Measurements from ENCODE around the gene SHISAL2A. TPM values are rescaled to one million over a fixed set of nuclear protein-coding genes. Genes with fewer than 3 reads are reported as not detected.

Gene SHISAL2A
- polyA plus RNA-seq, 6 donors from 2014 or later: 7.4 to 19.6 (median 15.7) TPM

- Mint-ChIP-seq H3K27me3 (no peaks in the 10 kb centered on the region), H3K9me3 (no peaks in the 10 kb centered on the region), H3K36me3 (peaks cover 0 to 6% of the 10 kb centered on the region in 2 donors), H3K4me1 (peaks cover 50 to 75% (median 60%) of the 10 kb centered on the region in 3 donors), H3K27ac (peak overlapping the region in 3 of 6 donors; percentile 71 to 86 (median 76)), H3K4me3 (peak overlapping the region in 5 of 8 donors; percentile 3 to 72 (median 53))
- ATAC-seq (ENCODE audit: low read depth in 2 of 2) (no peak), DNase-seq (no peak)
These were observed 3.7 kb upstream of the SHISAL2A start for GRCh38 chr1:52629325-52629643.

- H3K9me3 Mint-ChIP-seq: no peaks in the 10 kb centered on the region
- H3K4me1 Mint-ChIP-seq: peaks cover 53 to 79% (median 63%) of the 10 kb centered on the region in 3 donors
- H3K4me3 Mint-ChIP-seq: peak overlapping the region in 3 of 8 donors; percentile 33 to 72 (median 49)
- peaks cover 0 to 6% of the 10 kb centered on the region in 2 donors for H3K36me3 Mint-ChIP-seq
- no peaks in the 10 kb centered on the region for H3K27me3 Mint-ChIP-seq
- DNase-seq (no peak), ATAC-seq (ENCODE audit: low read depth in 2 of 2) (no peak)
- H3K27ac Mint-ChIP-seq: peak overlapping the region in 2 of 6 donors; percentile 19 to 71
These were observed 3.3 kb upstream of the SHISAL2A start for GRCh38 chr1:52629667-52630066.

- H3K4me3 Mint-ChIP-seq: peak overlapping the region; percentile 88 to 99 (median 92)
- H3K27me3 Mint-ChIP-seq: no peaks in the 10 kb centered on the region
- ATAC-seq (ENCODE audit: low read depth in 2 of 2): no peak
- H3K9me3 Mint-ChIP-seq: no peaks in the 10 kb centered on the region
- H3K27ac Mint-ChIP-seq: peak overlapping the region; percentile 94 to 99 (median 98)
- H3K36me3 Mint-ChIP-seq: peaks cover 0 to 6% of the 10 kb centered on the region in 2 donors
- DNase-seq: peak; percentile 24
- H3K4me1 Mint-ChIP-seq: peaks cover 64 to 83% (median 66%) of the 10 kb centered on the region in 3 donors
These were observed 1.1 kb upstream of the SHISAL2A start for GRCh38 chr1:52631759-52632331.

- no peaks in the 10 kb centered on the region for H3K27me3 Mint-ChIP-seq
- H3K9me3 Mint-ChIP-seq: no peaks in the 10 kb centered on the region
- peaks cover 63 to 82% (median 70%) of the 10 kb centered on the region in 3 donors for H3K4me1 Mint-ChIP-seq
- peak overlapping the region; percentile 96 to 99 (median 98) for H3K27ac Mint-ChIP-seq
- peak overlapping the region; percentile 88 to 100 (median 95) for H3K4me3 Mint-ChIP-seq
- peak; percentile 3 to 4 for ATAC-seq (ENCODE audit: low read depth in 2 of 2)
- peak; percentile 57 for DNase-seq
- H3K36me3 Mint-ChIP-seq: peaks cover 0 to 9% of the 10 kb centered on the region in 2 donors
These were observed 355 bp downstream of the SHISAL2A start for GRCh38 chr1:52633291-52633754.

GRCh38 chr1:52634111-52634510 lies 1.1 kb downstream of the SHISAL2A start:
- no peak for ATAC-seq (ENCODE audit: low read depth in 2 of 2)
- peak overlapping the region; percentile 88 to 100 (median 95) for H3K4me3 Mint-ChIP-seq
- peaks cover 60 to 86% (median 71%) of the 10 kb centered on the region in 3 donors for H3K4me1 Mint-ChIP-seq
- no peaks in the 10 kb centered on the region for H3K9me3 Mint-ChIP-seq
- H3K36me3 Mint-ChIP-seq: peaks cover 0 to 13% of the 10 kb centered on the region in 2 donors
- DNase-seq: peak; percentile 18
- H3K27ac Mint-ChIP-seq: peak overlapping the region; percentile 96 to 99 (median 98)
- no peaks in the 10 kb centered on the region for H3K27me3 Mint-ChIP-seq

- DNase-seq: no peak
- Mint-ChIP-seq H3K27ac (peak overlapping the region; percentile 81 to 99 (median 98)), H3K9me3 (no peaks in the 10 kb centered on the region), H3K4me3 (peak overlapping the region; percentile 63 to 100 (median 92)), H3K4me1 (peaks cover 59 to 86% (median 68%) of the 10 kb centered on the region in 3 donors), H3K27me3 (no peaks in the 10 kb centered on the region), H3K36me3 (peaks cover 0 to 13% of the 10 kb centered on the region in 2 donors)
- no peak for ATAC-seq (ENCODE audit: low read depth in 2 of 2)
These were observed 2.5 kb downstream of the SHISAL2A start for GRCh38 chr1:52635321-52636089.

- ATAC-seq (ENCODE audit: low read depth in 2 of 2) (peak; percentile 69 to 73), DNase-seq (peak; percentile 93)
- Mint-ChIP-seq H3K4me1 (peaks cover 62 to 87% (median 72%) of the 10 kb centered on the region in 3 donors), H3K36me3 (peaks cover 6 to 22% of the 10 kb centered on the region in 2 donors), H3K27ac (peak overlapping the region; percentile 99 to 100 (median 100)), H3K4me3 (peak overlapping the region; percentile 69 to 97 (median 94)), H3K27me3 (no peaks in the 10 kb centered on the region), H3K9me3 (peaks cover 0 to 5% (median 0%) of the 10 kb centered on the region in 7 donors)
These were observed 4.0 kb downstream of the SHISAL2A start for GRCh38 chr1:52636721-52637695.

GRCh38 chr1:52637946-52638345 lies 5.0 kb downstream of the SHISAL2A start:
- Mint-ChIP-seq H3K9me3 (peaks cover 0 to 5% (median 0%) of the 10 kb centered on the region in 7 donors), H3K36me3 (peaks cover 10 to 27% of the 10 kb centered on the region in 2 donors), H3K4me3 (peak overlapping the region; percentile 69 to 96 (median 90)), H3K27ac (peak overlapping the region; percentile 99 to 100 (median 100)), H3K4me1 (peaks cover 65 to 89% (median 73%) of the 10 kb centered on the region in 3 donors), H3K27me3 (no peaks in the 10 kb centered on the region)
- no peak for DNase-seq
- no peak for ATAC-seq (ENCODE audit: low read depth in 2 of 2)

- no peak for DNase-seq
- H3K9me3 Mint-ChIP-seq: peaks cover 0 to 5% (median 0%) of the 10 kb centered on the region in 7 donors
- H3K27ac Mint-ChIP-seq: peak overlapping the region; percentile 98 to 100 (median 99)
- peaks cover 52 to 90% (median 68%) of the 10 kb centered on the region in 3 donors for H3K4me1 Mint-ChIP-seq
- peak overlapping the region in 7 of 8 donors; percentile 7 to 84 (median 71) for H3K4me3 Mint-ChIP-seq
- H3K36me3 Mint-ChIP-seq: peaks cover 17 to 35% of the 10 kb centered on the region in 2 donors
- ATAC-seq (ENCODE audit: low read depth in 2 of 2): no peak
- no peaks in the 10 kb centered on the region for H3K27me3 Mint-ChIP-seq
These were observed 7.7 kb downstream of the SHISAL2A start for GRCh38 chr1:52640697-52641096.

- H3K27me3 Mint-ChIP-seq: no peaks in the 10 kb centered on the region
These were observed 8.3 kb downstream of the SHISAL2A start for GRCh38 chr1:52641307-52641706.

GRCh38 chr1:52645261-52645660 lies 12.3 kb downstream of the SHISAL2A start:
- no peak for DNase-seq
- peaks cover 44 to 73% (median 57%) of the 10 kb centered on the region in 3 donors for H3K4me1 Mint-ChIP-seq

More at GRCh38 chr1:52641307-52641706, 8.3 kb downstream of the SHISAL2A start:
- H3K9me3 Mint-ChIP-seq: peaks cover 0 to 5% (median 0%) of the 10 kb centered on the region in 7 donors
- peak; percentile 32 to 40 for ATAC-seq (ENCODE audit: low read depth in 2 of 2)
- peak overlapping the region; percentile 22 to 84 (median 71) for H3K4me3 Mint-ChIP-seq
- DNase-seq: peak; percentile 76
- H3K36me3 Mint-ChIP-seq: peaks cover 17 to 35% of the 10 kb centered on the region in 2 donors
- peaks cover 48 to 91% (median 74%) of the 10 kb centered on the region in 3 donors for H3K4me1 Mint-ChIP-seq
- peak overlapping the region; percentile 98 to 100 (median 99) for H3K27ac Mint-ChIP-seq

GRCh38 chr1:52651904-52652303 lies 18.9 kb downstream of the SHISAL2A start:
- DNase-seq (no peak), ATAC-seq (ENCODE audit: low read depth in 2 of 2) (no peak)
- no peaks in the 10 kb centered on the region for H3K9me3 Mint-ChIP-seq
- peak overlapping the region in 5 of 6 donors; percentile 51 to 94 (median 87) for H3K27ac Mint-ChIP-seq
- peaks cover 22 to 30% (median 27%) of the 10 kb centered on the region in 3 donors for H3K4me1 Mint-ChIP-seq
- peaks cover 30 to 47% of the 10 kb centered on the region in 2 donors for H3K36me3 Mint-ChIP-seq
- no peak overlapping the region for H3K4me3 Mint-ChIP-seq
- no peaks in the 10 kb centered on the region for H3K27me3 Mint-ChIP-seq

More at GRCh38 chr1:52645261-52645660, 12.3 kb downstream of the SHISAL2A start:
- H3K36me3 Mint-ChIP-seq: peaks cover 21 to 41% of the 10 kb centered on the region in 2 donors
- ATAC-seq (ENCODE audit: low read depth in 2 of 2): no peak
- H3K4me3 Mint-ChIP-seq: peak overlapping the region in 3 of 8 donors; percentile 25 to 43 (median 32)
- H3K9me3 Mint-ChIP-seq: peaks cover 0 to 5% (median 0%) of the 10 kb centered on the region in 7 donors
- H3K27ac Mint-ChIP-seq: peak overlapping the region in 5 of 6 donors; percentile 75 to 99 (median 88)
- no peaks in the 10 kb centered on the region for H3K27me3 Mint-ChIP-seq
